Skeletal muscle satellite cell (primary cell): ENCODE data around the gene TAAR8.
"Not testable (repeated sequence)": the region's sequence is repeated elsewhere in the genome, so short reads cannot be mapped to it uniquely, and the experiment has no call there.

Experiments used
- H3K27me3 ChIP-seq: 2 replicates; pipeline ENCODE4 v1.7.0; 2013; ENCODE audit warnings: low read length; ENCODE audit not compliant: control insufficient read depth, insufficient read depth
- H3K36me3 ChIP-seq: 2 replicates; pipeline ENCODE4 v1.7.0; 2013; ENCODE audit warnings: mild to moderate bottlenecking, control low read depth, low read length; ENCODE audit not compliant: insufficient read depth
- H3K4me1 ChIP-seq: 2 replicates; pipeline ENCODE4 v1.7.0; 2013; ENCODE audit warnings: low read length; ENCODE audit not compliant: control insufficient read depth, insufficient read depth
- H3K4me2 ChIP-seq: 2 replicates; pipeline ENCODE4 v1.7.0; 2013; ENCODE audit warnings: mild to moderate bottlenecking, low read length
- H3K4me3 ChIP-seq: 2 replicates; pipeline ENCODE4 v1.7.0; 2013; ENCODE audit warnings: low read length
- H3K9ac ChIP-seq: 2 replicates; pipeline ENCODE4 v1.7.0; 2013; ENCODE audit warnings: mild to moderate bottlenecking, low read depth, low read length, moderate library complexity
- H3K9me3 ChIP-seq: replicated peaks from 2 replicates; pipeline ENCODE4 v1.7.0; 2013; ENCODE audit warnings: mild to moderate bottlenecking, control low read depth, low read length

Gene TAAR8

GRCh38 chr6:132515386-132515785 lies 37.1 kb upstream of the TAAR8 start:
- no peak overlapping the region for H3K4me2 ChIP-seq
- H3K4me3 ChIP-seq: no peak overlapping the region
- H3K4me1 ChIP-seq: peaks cover 27% of the 10 kb centered on the region
- peaks cover 4% of the 10 kb centered on the region for H3K27me3 ChIP-seq
- no peaks in the 10 kb centered on the region for H3K36me3 ChIP-seq
- no peak overlapping the region for H3K9ac ChIP-seq
- H3K9me3 ChIP-seq: no peaks in the 10 kb centered on the region

GRCh38 chr6:132520953-132521352 lies 31.5 kb upstream of the TAAR8 start:
- H3K4me1 ChIP-seq: peaks cover 10% of the 10 kb centered on the region
- no peak overlapping the region for H3K4me3 ChIP-seq
- H3K27me3 ChIP-seq: peaks cover 4% of the 10 kb centered on the region
- no peaks in the 10 kb centered on the region for H3K36me3 ChIP-seq
- no peak overlapping the region for H3K4me2 ChIP-seq
- no peaks in the 10 kb centered on the region for H3K9me3 ChIP-seq
- H3K9ac ChIP-seq: no peak overlapping the region

- no peaks in the 10 kb centered on the region for H3K9me3 ChIP-seq
- no peaks in the 10 kb centered on the region for H3K36me3 ChIP-seq
- H3K4me3 ChIP-seq: no peak overlapping the region
- H3K27me3 ChIP-seq: no peaks in the 10 kb centered on the region
- no peak overlapping the region for H3K9ac ChIP-seq
- H3K4me1 ChIP-seq: peaks cover 16% of the 10 kb centered on the region
- no peak overlapping the region for H3K4me2 ChIP-seq
Observed at GRCh38 chr6:132524646-132525045, 27.8 kb upstream of the TAAR8 start.

GRCh38 chr6:132525866-132526265 lies 26.6 kb upstream of the TAAR8 start:
- peaks cover 13% of the 10 kb centered on the region for H3K4me1 ChIP-seq
- no peak overlapping the region for H3K9ac ChIP-seq
- H3K36me3 ChIP-seq: no peaks in the 10 kb centered on the region
- H3K4me2 ChIP-seq: no peak overlapping the region
- H3K27me3 ChIP-seq: no peaks in the 10 kb centered on the region
- no peak overlapping the region for H3K4me3 ChIP-seq
- no peaks in the 10 kb centered on the region for H3K9me3 ChIP-seq

- H3K4me3 ChIP-seq: no peak overlapping the region
- no peaks in the 10 kb centered on the region for H3K27me3 ChIP-seq
- no peak overlapping the region for H3K4me2 ChIP-seq
- H3K36me3 ChIP-seq: no peaks in the 10 kb centered on the region
- no peaks in the 10 kb centered on the region for H3K9me3 ChIP-seq
- H3K4me1 ChIP-seq: peaks cover 9% of the 10 kb centered on the region
- H3K9ac ChIP-seq: no peak overlapping the region
Observed at GRCh38 chr6:132526461-132526860, 26.0 kb upstream of the TAAR8 start.

- H3K9me3 ChIP-seq: no peaks in the 10 kb centered on the region
Observed at GRCh38 chr6:132527791-132528190, 24.7 kb upstream of the TAAR8 start.

GRCh38 chr6:132530293-132530974 lies 22.0 kb upstream of the TAAR8 start:
- peak overlapping the region; percentile 40 for H3K4me3 ChIP-seq
- H3K4me1 ChIP-seq: peaks cover 6% of the 10 kb centered on the region
- H3K36me3 ChIP-seq: no peaks in the 10 kb centered on the region
- H3K27me3 ChIP-seq: peaks cover 3% of the 10 kb centered on the region
- peak overlapping the region; percentile 1 for H3K4me2 ChIP-seq
- H3K9me3 ChIP-seq: no peaks in the 10 kb centered on the region
- no peak overlapping the region for H3K9ac ChIP-seq

More at GRCh38 chr6:132527791-132528190, 24.7 kb upstream of the TAAR8 start:
- H3K4me1 ChIP-seq: peaks cover 6% of the 10 kb centered on the region
- H3K4me2 ChIP-seq: no peak overlapping the region
- H3K27me3 ChIP-seq: no peaks in the 10 kb centered on the region
- no peak overlapping the region for H3K9ac ChIP-seq
- H3K4me3 ChIP-seq: no peak overlapping the region
- H3K36me3 ChIP-seq: no peaks in the 10 kb centered on the region

- not testable (repeated sequence) for H3K9ac ChIP-seq, H3K4me1 ChIP-seq, H3K9me3 ChIP-seq, H3K4me2 ChIP-seq, H3K36me3 ChIP-seq, H3K4me3 ChIP-seq
- peaks cover 32% of the 10 kb centered on the region for H3K27me3 ChIP-seq
Observed at GRCh38 chr6:132534546-132534945, 17.9 kb upstream of the TAAR8 start.

- Histone ChIP-seq H3K36me3 (no peaks in the 10 kb centered on the region), H3K4me2 (no peak overlapping the region), H3K4me1 (no peaks in the 10 kb centered on the region), H3K9me3 (no peaks in the 10 kb centered on the region), H3K9ac (no peak overlapping the region), H3K27me3 (peaks cover 51% of the 10 kb centered on the region), H3K4me3 (no peak overlapping the region)
Observed at GRCh38 chr6:132537145-132537544, 15.3 kb upstream of the TAAR8 start.

- Histone ChIP-seq H3K9ac (no peak within 1 kb of the TSS), H3K9me3 (no peaks in the 10 kb centered on the region), H3K36me3 (no peaks in the 10 kb centered on the region), H3K4me2 (no peak within 1 kb of the TSS), H3K27me3 (peaks cover 51% of the 10 kb centered on the region), H3K4me1 (no peaks in the 10 kb centered on the region), H3K4me3 (no peak within 1 kb of the TSS)
Observed at GRCh38 chr6:132537977-132538376, 14.5 kb upstream of the TAAR8 start, which contains the start of gene TAAR9. TSS of gene TAAR9 (plus strand) at chr6:132538277. CDS start at chr6:132538290, 13 bp downstream.

- Histone ChIP-seq H3K9me3 (no peaks in the 10 kb centered on the region), H3K4me1 (no peaks in the 10 kb centered on the region), H3K27me3 (peaks cover 50% of the 10 kb centered on the region), H3K36me3 (no peaks in the 10 kb centered on the region), H3K4me2 (no peak overlapping the region), H3K4me3 (no peak overlapping the region), H3K9ac (no peak overlapping the region)
Observed at GRCh38 chr6:132544826-132545225, 7.6 kb upstream of the TAAR8 start.

- H3K4me1 ChIP-seq: no peaks in the 10 kb centered on the region
- H3K27me3 ChIP-seq: peaks cover 57% of the 10 kb centered on the region
- no peak overlapping the region for H3K9ac ChIP-seq
- no peak overlapping the region for H3K4me2 ChIP-seq
- H3K4me3 ChIP-seq: no peak overlapping the region
- H3K36me3 ChIP-seq: no peaks in the 10 kb centered on the region
- H3K9me3 ChIP-seq: no peaks in the 10 kb centered on the region
Observed at GRCh38 chr6:132548746-132549463, 3.6 kb upstream of the TAAR8 start.
